GM12878 (cell line): Measurements from ENCODE around the gene TXNL1. TPM values are rescaled to one million over a fixed set of nuclear protein-coding genes. Genes with fewer than 3 reads are reported as not detected.

ENCODE experiments used
- ATAC-seq: fragments of 200-7000 bp; cut with Tn5 transposase; 3 replicates; pipeline ENCODE4 v1.9.1; 2020; ENCODE audit warnings: mild to moderate bottlenecking, moderate library complexity
- BruUV-seq: library from RNA; stranded (reverse); fragments of 400-500 nt; replicated peaks from 2 replicates; lab custom pipeline; 2021; lab: Mats Ljungman, UMichigan
- CTCF ChIA-PET: fragments of 300-600 bp; sonication (Branson Sonifier 250); formaldehyde crosslinking; extraction: SDS; loops from one replicate; lab custom pipeline; 2021; ENCODE audit warnings: inconsistent platforms; lab: Yijun Ruan, JAX
- POLR2A ChIA-PET: fragments of 350-600 bp; formaldehyde crosslinking; extraction: SDS; loops from one replicate; lab custom pipeline; 2021; ENCODE audit warnings: inconsistent platforms; lab: Charles Lee
- RAD21 ChIA-PET: fragments of 300-600 bp; sonication (Branson Sonifier 250); formaldehyde crosslinking; loops from one replicate; lab custom pipeline; 2023; ENCODE audit warnings: antibody characterized with exemption; ENCODE audit not compliant: unreplicated experiment; lab: Charles Lee
- SMC1A ChIA-PET: fragments of 300-600 bp; sonication (Branson Sonifier 250); formaldehyde crosslinking; loops from one replicate; lab custom pipeline; 2023; ENCODE audit not compliant: unreplicated experiment, uncharacterized antibody; lab: Charles Lee
- DNase-seq: peaks from one replicate; pipeline ENCODE4 v3.0.0-alpha.2; 2011; ENCODE audit warnings: low read depth, low spot score
- FAIRE-seq: peaks from 3 replicates; lab custom pipeline; 2011; peaks lifted over from hg19 to GRCh38; lab: Jason Lieb, UNC
- H2AFZ ChIP-seq: 2 replicates; pipeline ENCODE4 v1.6.0; 2011; ENCODE audit warnings: low read depth, low read length, control low read depth; ENCODE audit not compliant: control insufficient read depth
- H3K27ac ChIP-seq: 2 replicates; pipeline ENCODE4 v1.5.1; 2011; ENCODE audit warnings: control low read depth; ENCODE audit not compliant: control insufficient read depth, insufficient read depth
- H3K27me3 ChIP-seq, 2 experiments: replicated peaks in 1 of 2; 2 replicates each; pipeline versions ENCODE4 v1.6.0 to v1.6.1; 2011; ENCODE audit warnings: low read length in 1 of 2; ENCODE audit not compliant: control insufficient read depth in 2 of 2, insufficient read depth in 2 of 2
- H3K36me3 ChIP-seq, 2 experiments: 2 replicates each; pipeline ENCODE4 v1.5.1; 2011; ENCODE audit warnings: low read length in 1 of 2; ENCODE audit not compliant: control insufficient read depth in 2 of 2, insufficient read depth in 2 of 2
- H3K4me1 ChIP-seq: 2 replicates; pipeline ENCODE4 v1.6.1; 2011; ENCODE audit warnings: mild to moderate bottlenecking, low read length, moderate library complexity, mixed read lengths; ENCODE audit not compliant: control insufficient read depth, insufficient read depth
- H3K4me2 ChIP-seq: 2 replicates; pipeline ENCODE4 v1.6.0; 2011; ENCODE audit warnings: control low read depth; ENCODE audit not compliant: control insufficient read depth, insufficient read depth
- H3K4me3 ChIP-seq: fragments of 200-600 bp; sonication (generic); 2 replicates; pipeline ENCODE4 v1.5.1; 2016
- H3K79me2 ChIP-seq: 2 replicates; pipeline ENCODE4 v1.6.0; 2011; ENCODE audit warnings: low read length; ENCODE audit not compliant: control insufficient read depth, insufficient read depth
- H3K9ac ChIP-seq: 2 replicates; pipeline ENCODE4 v1.8.0; 2011; ENCODE audit warnings: low read length, control low read depth, mixed read lengths; ENCODE audit not compliant: control insufficient read depth, insufficient read depth
- H3K9me3 ChIP-seq: replicated peaks from 3 replicates; pipeline ENCODE4 v1.5.1; 2011; ENCODE audit warnings: mild to moderate bottlenecking, low read length; ENCODE audit not compliant: control insufficient read depth, insufficient read depth
- H4K20me1 ChIP-seq: 2 replicates; pipeline ENCODE4 v1.6.0; 2011; ENCODE audit not compliant: control insufficient read depth, insufficient read depth
- ATF7 ChIP-seq: fragments of 450-650 bp; IDR thresholded peaks from 2 replicates; pipeline ENCODE4 v1.6.1; 2016; ENCODE audit warnings: low read depth, mild to moderate bottlenecking
- CEBPZ ChIP-seq: fragments of 150-350 bp; IDR thresholded peaks from 2 replicates; pipeline ENCODE4 v1.6.1; 2016; ENCODE audit warnings: low read depth, low read length
- ETV6 ChIP-seq, 2 experiments: fragments of 450-650 bp in 1 of 2; IDR thresholded peaks in 1 of 2; conservative IDR thresholded peaks in 1 of 2; 2 replicates each; pipeline ENCODE4 v1.6.1; 2014; ENCODE audit warnings: antibody characterized with exemption in 1 of 2, borderline replicate concordance in 1 of 2, low read depth in 1 of 2, mild to moderate bottlenecking in 1 of 2, moderate library complexity in 1 of 2
- KLF5 ChIP-seq: fragments of 450-650 bp; IDR thresholded peaks from 2 replicates; pipeline ENCODE4 v1.6.1; 2014; ENCODE audit warnings: mild to moderate bottlenecking; ENCODE audit not compliant: partially characterized antibody
- NFYA ChIP-seq: IDR thresholded peaks from 2 replicates; pipeline ENCODE4 v1.6.1; 2011; ENCODE audit warnings: low read depth, mild to moderate bottlenecking, low read length, improper control_type of control experiment, borderline replicate concordance
- POLR2AphosphoS5 ChIP-seq: IDR thresholded peaks from 2 replicates; pipeline ENCODE4 v1.6.1; 2011; ENCODE audit warnings: mild to moderate bottlenecking, low read length, inconsistent platforms
- SKIL ChIP-seq: fragments of 450-650 bp; IDR thresholded peaks from 2 replicates; pipeline ENCODE4 v1.6.1; 2017; ENCODE audit warnings: mild to moderate bottlenecking, low read depth, inconsistent platforms; ENCODE audit not compliant: poor library complexity, severe bottlenecking
- SMAD1 ChIP-seq: fragments of 450-650 bp; IDR thresholded peaks from 2 replicates; pipeline ENCODE4 v1.6.1; 2018; ENCODE audit warnings: mild to moderate bottlenecking, low read depth; ENCODE audit not compliant: partially characterized antibody
- STAT1 ChIP-seq: fragments of 450-650 bp; conservative IDR thresholded peaks from 2 replicates; pipeline ENCODE4 v1.6.1; 2014; ENCODE audit warnings: antibody characterized with exemption, mild to moderate bottlenecking
- TBL1XR1 ChIP-seq: IDR thresholded peaks from 2 replicates; pipeline ENCODE4 v1.6.1; 2012; ENCODE audit warnings: low read depth, low read length, improper control_type of control experiment
- ZBTB33 ChIP-seq: fragments of 450-650 bp; IDR thresholded peaks from 2 replicates; pipeline ENCODE4 v1.6.1; 2017; ENCODE audit warnings: mild to moderate bottlenecking
- ZNF274 ChIP-seq: IDR thresholded peaks from one replicate; pipeline ENCODE4 v1.8.0; 2011; ENCODE audit not compliant: insufficient read length, insufficient read depth
- ZSCAN29 ChIP-seq: fragments of 450-650 bp; IDR thresholded peaks from 2 replicates; pipeline ENCODE4 v1.6.1; 2017; ENCODE audit warnings: mild to moderate bottlenecking, moderate library complexity
- WGBS: methylation state at CpG from one replicate; pipeline ENCODE4 v1.1.6; 2016; ENCODE audit warnings: low lambda C conversion rate; ENCODE audit not compliant: insufficient replicate concordance, insufficient coverage; ENCODE audit errors: missing lambda C conversion rate; 5-methylcytosine and 5-hydroxymethylcytosine counted together
- in situ Hi-C: fragments of 300-500 bp; cut with MboI; formaldehyde crosslinking; loops from 9 replicates; pipeline ENCODE4 v1.14.3; 2018; ENCODE audit warnings: mixed read lengths
- intact Hi-C: fragments of 100-400 bp; cut with micrococcal nuclease; formaldehyde crosslinking; loops from one replicate; pipeline ENCODE4 v1.14.2; 2022; ENCODE audit not compliant: unreplicated experiment
- polyA plus RNA-seq, 11 experiments: library from polyadenylated mRNA; depleted of rRNA in 4 of 11; unstranded in 6 of 11; stranded (reverse) in 5 of 11; fragments of >200 nt; fragmentation: Nextera tagmentation in 4 of 11; fragmentation: Illumina TruSeq in 1 of 11; extraction: Ambion mirVana in 4 of 11; extraction: Trizol in 1 of 11; gene quantifications; 1 replicate in 1 of 11; 2 replicates in 10 of 11; pipeline versions ENCODE4 v1.2.1 to v1.2.3, GENCODE V29; 2011 to 2016; ENCODE audit warnings: inconsistent platforms in 2 of 11, missing spikeins in 2 of 11, low read depth in 1 of 11
- total RNA-seq, 4 experiments: library from RNA; depleted of rRNA in 3 of 4; stranded (reverse); fragments of >200 nt in 3 of 4; fragmentation: Illumina TruSeq in 1 of 4; extraction: Trizol in 1 of 4; gene quantifications; 2 replicates each; pipeline versions ENCODE4 v1.2.1 to v1.2.3, GENCODE V29; 2013 to 2021
- TF ChIP-seq, protein P1 (sequence below): IDR thresholded peaks from 2 replicates; pipeline ENCODE4 v1.6.1; 2012; ENCODE audit warnings: low read depth, low read length, improper control_type of control experiment
- TF ChIP-seq, protein P2 (sequence below): fragments of 450-650 bp; IDR thresholded peaks from 2 replicates; pipeline ENCODE4 v1.6.1; 2016; ENCODE audit warnings: mild to moderate bottlenecking

Gene TXNL1
- total and polyA plus RNA-seq, 10 of the 15 experiments (the other 5 are each of a cell fraction or from before 2014, with no cell fraction given) = 30.9 to 124 (median 71.2) TPM

DNA sequence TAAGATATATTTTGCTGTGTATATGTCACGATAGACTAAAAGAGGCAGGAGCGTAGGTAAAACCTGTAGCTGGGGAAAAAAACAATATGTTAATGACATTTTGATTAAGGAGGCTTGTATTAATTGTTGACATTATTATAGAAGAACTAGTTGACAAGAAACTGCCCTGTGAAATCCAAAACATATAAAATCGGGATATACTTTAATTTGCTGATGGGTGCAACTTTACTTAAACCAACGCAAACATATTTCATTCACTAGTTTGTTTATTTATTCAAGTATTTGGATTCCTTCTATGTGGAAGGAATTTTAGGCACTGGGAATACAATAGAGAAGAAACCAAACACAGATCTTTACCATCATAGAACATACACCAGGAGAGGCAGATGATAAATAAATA is 20.7 kb upstream of the TXNL1 start:
- in situ Hi-C loops (no loop called here), intact Hi-C loops (no loop called here)
- Histone ChIP-seq H3K4me3 (no peak overlapping the region), H3K36me3 (no peaks in the 10 kb centered on the region), H2AFZ (no peak overlapping the region), H4K20me1 (no peaks in the 10 kb centered on the region), H3K79me2 (peaks cover 5% of the 10 kb centered on the region), H3K27me3 (no peaks in the 10 kb centered on the region), H3K9me3 (no peaks in the 10 kb centered on the region; the same call in 2 of the 3 replicates), H3K4me1 (no peaks in the 10 kb centered on the region), H3K27ac (no peak overlapping the region), H3K9ac (no peak overlapping the region), H3K4me2 (no peak overlapping the region)
- FAIRE-seq (no peak), DNase-seq (no peak), ATAC-seq (no peak)
- no TSS peak for BruUV-seq
- ChIA-PET POLR2A (no interaction called here), RAD21 (no interaction called here), CTCF (interaction anchor here (1.5 to 1.6 kb wide), 2 partner anchors 14 to 44 kb away, joined by 4 to 5 read pairs; no protein-coding TSS in a partner anchor), SMC1A (no interaction called here)
- 96% methylated on average over 4 of the region's 4 CpGs for WGBS
- TF ChIP-seq ZBTB33 = no peak
- TF ChIP-seq SMAD1 = no peak
- TF ChIP-seq, protein P1, sequence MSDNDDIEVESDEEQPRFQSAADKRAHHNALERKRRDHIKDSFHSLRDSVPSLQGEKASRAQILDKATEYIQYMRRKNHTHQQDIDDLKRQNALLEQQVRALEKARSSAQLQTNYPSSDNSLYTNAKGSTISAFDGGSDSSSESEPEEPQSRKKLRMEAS = no peak
- no peak for TF ChIP-seq KLF5
- TF ChIP-seq ETV6 (conservative IDR thresholded peaks at IDR 0.05 in 1 of 2, IDR thresholded peaks at IDR 0.05 in 1 of 2; ENCODE audit: borderline replicate concordance in 1 of 2, low read depth in 1 of 2) = no peak
- no peak for TF ChIP-seq STAT1
- no peak for TF ChIP-seq TBL1XR1
- no peak for TF ChIP-seq CEBPZ
- TF ChIP-seq POLR2AphosphoS5 = no peak
- TF ChIP-seq SKIL = no peak
- TF ChIP-seq ZNF274 = no peak
- TF ChIP-seq, protein P2, sequence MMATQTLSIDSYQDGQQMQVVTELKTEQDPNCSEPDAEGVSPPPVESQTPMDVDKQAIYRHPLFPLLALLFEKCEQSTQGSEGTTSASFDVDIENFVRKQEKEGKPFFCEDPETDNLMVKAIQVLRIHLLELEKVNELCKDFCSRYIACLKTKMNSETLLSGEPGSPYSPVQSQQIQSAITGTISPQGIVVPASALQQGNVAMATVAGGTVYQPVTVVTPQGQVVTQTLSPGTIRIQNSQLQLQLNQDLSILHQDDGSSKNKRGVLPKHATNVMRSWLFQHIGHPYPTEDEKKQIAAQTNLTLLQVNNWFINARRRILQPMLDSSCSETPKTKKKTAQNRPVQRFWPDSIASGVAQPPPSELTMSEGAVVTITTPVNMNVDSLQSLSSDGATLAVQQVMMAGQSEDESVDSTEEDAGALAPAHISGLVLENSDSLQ = no peak
- TF ChIP-seq ATF7 = no peak
- no peak for TF ChIP-seq NFYA
- TF ChIP-seq ZSCAN29 = no peak
